H9 (cell line): ENCODE measurements around the gene BRD1. TPM values are rescaled to one million over a fixed set of nuclear protein-coding genes. Genes with fewer than 3 reads are reported as not detected.

Experiments used
- DNase-seq: peaks from one replicate; pipeline ENCODE4 v3.0.0-alpha.2; 2017
- H2AFZ ChIP-seq: one replicate; pipeline ENCODE4 v1.6.1; 2013; ENCODE audit warnings: mild to moderate bottlenecking, low read length, control low read depth, moderate library complexity
- H2AK5ac ChIP-seq: 2 replicates; pipeline ENCODE4 v1.6.1; 2013; ENCODE audit warnings: low read length, control low read depth, mixed read lengths; ENCODE audit not compliant: insufficient read length
- H2BK120ac ChIP-seq: one replicate; pipeline ENCODE4 v1.6.1; 2013; ENCODE audit warnings: low read depth, mild to moderate bottlenecking, low read length, control low read depth, inconsistent platforms; ENCODE audit not compliant: poor library complexity, severe bottlenecking
- H2BK12ac ChIP-seq: 2 replicates; pipeline ENCODE4 v1.6.1; 2013; ENCODE audit warnings: low read length, control low read depth, mixed read lengths, low read depth; ENCODE audit not compliant: insufficient read length
- H2BK15ac ChIP-seq: 2 replicates; pipeline ENCODE4 v1.6.1; 2013; ENCODE audit warnings: low read depth, low read length, control low read depth
- H2BK20ac ChIP-seq: one replicate; pipeline ENCODE4 v1.6.1; 2013; ENCODE audit warnings: low read depth, mild to moderate bottlenecking, low read length, control low read depth, inconsistent platforms; ENCODE audit not compliant: poor library complexity, severe bottlenecking
- H2BK5ac ChIP-seq: 2 replicates; pipeline ENCODE4 v1.6.1; 2013; ENCODE audit warnings: low read length, control low read depth, mixed read lengths; ENCODE audit not compliant: insufficient read length
- H3K14ac ChIP-seq: 2 replicates; pipeline ENCODE4 v1.6.1; 2013; ENCODE audit warnings: low read length, control low read depth; ENCODE audit not compliant: insufficient read depth
- H3K18ac ChIP-seq: 2 replicates; pipeline ENCODE4 v1.6.1; 2013; ENCODE audit warnings: low read depth, mild to moderate bottlenecking, mixed read lengths, low read length, control low read depth; ENCODE audit not compliant: insufficient read length
- H3K23ac ChIP-seq: 2 replicates; pipeline ENCODE4 v1.6.1; 2013; ENCODE audit warnings: low read length, control low read depth, mixed read lengths, low read depth; ENCODE audit not compliant: insufficient read length
- H3K23me2 ChIP-seq: 2 replicates; pipeline ENCODE4 v1.6.1; 2013; ENCODE audit warnings: low read depth, mild to moderate bottlenecking, mixed read lengths, low read length, control low read depth; ENCODE audit not compliant: insufficient read length, poor library complexity, severe bottlenecking
- H3K27ac ChIP-seq: 2 replicates; pipeline ENCODE4 v1.5.1; 2013; ENCODE audit warnings: low read length, control low read depth, mixed read lengths, low read depth; ENCODE audit not compliant: insufficient read length
- H3K27me3 ChIP-seq: 2 replicates; pipeline ENCODE4 v1.6.1; 2013; ENCODE audit warnings: low read length, control low read depth, inconsistent platforms; ENCODE audit not compliant: insufficient read depth
- H3K4ac ChIP-seq: 2 replicates; pipeline ENCODE4 v1.6.1; 2013; ENCODE audit warnings: low read depth, mild to moderate bottlenecking, control low read depth, inconsistent platforms, low read length, moderate library complexity
- H3K4me1 ChIP-seq: 2 replicates; pipeline ENCODE4 v1.6.1; 2013; ENCODE audit warnings: low read length, control low read depth, inconsistent platforms; ENCODE audit not compliant: insufficient read depth
- H3K4me2 ChIP-seq: 2 replicates; pipeline ENCODE4 v1.6.1; 2013; ENCODE audit warnings: low read length, control low read depth, mixed read lengths; ENCODE audit not compliant: insufficient read length, insufficient read depth
- H3K56ac ChIP-seq: 2 replicates; pipeline ENCODE4 v1.6.1; 2013; ENCODE audit warnings: low read depth, mild to moderate bottlenecking, mixed read lengths, low read length, control low read depth; ENCODE audit not compliant: insufficient read length
- H3K79me1 ChIP-seq: 2 replicates; pipeline ENCODE4 v1.6.1; 2013; ENCODE audit warnings: low read depth, mild to moderate bottlenecking, moderate library complexity, low read length, control low read depth, inconsistent platforms; ENCODE audit not compliant: insufficient read depth, poor library complexity, severe bottlenecking
- H3K79me2 ChIP-seq: 2 replicates; pipeline ENCODE4 v1.6.1; 2013; ENCODE audit warnings: low read length, control low read depth, inconsistent platforms; ENCODE audit not compliant: insufficient read depth
- H3K9ac ChIP-seq: 2 replicates; pipeline ENCODE4 v1.6.1; 2013; ENCODE audit warnings: low read length, control low read depth, mixed read lengths; ENCODE audit not compliant: insufficient read length; ENCODE audit errors: extremely low read depth
- H3K9me3 ChIP-seq: one replicate; pipeline ENCODE4 v1.6.1; 2013; ENCODE audit warnings: low read depth, low read length, inconsistent platforms; ENCODE audit not compliant: control insufficient read depth
- H3T11ph ChIP-seq: one replicate; pipeline ENCODE4 v1.6.1; 2013; ENCODE audit warnings: mild to moderate bottlenecking, low read length, control low read depth, inconsistent platforms
- H4K20me1 ChIP-seq: one replicate; pipeline ENCODE4 v1.6.1; 2013; ENCODE audit not compliant: control insufficient read depth, insufficient read length, insufficient read depth
- H4K5ac ChIP-seq: 2 replicates; pipeline ENCODE4 v1.6.1; 2013; ENCODE audit warnings: low read depth, mild to moderate bottlenecking, mixed read lengths, low read length, control low read depth; ENCODE audit not compliant: insufficient read length
- H4K8ac ChIP-seq: replicated peaks from 2 replicates; pipeline ENCODE4 v1.6.1; 2013; ENCODE audit warnings: low read length, control low read depth, mixed read lengths, low read depth; ENCODE audit not compliant: insufficient read length
- H4K91ac ChIP-seq: 2 replicates; pipeline ENCODE4 v1.6.1; 2013; ENCODE audit warnings: low read depth, mild to moderate bottlenecking, moderate library complexity, mixed read lengths, low read length, control low read depth; ENCODE audit not compliant: insufficient read length
- H3K27ac Mint-ChIP-seq, 3 experiments: 2 replicates in 2 of 3; 3 replicates in 1 of 3; pipeline ENCODE4 v1.8.0; 2020 to 2021; ENCODE audit warnings: mixed read lengths in 3 of 3, mild to moderate bottlenecking in 1 of 3, moderate library complexity in 1 of 3
- H3K27me3 Mint-ChIP-seq: 2 replicates; pipeline ENCODE4 v1.8.0; 2021; ENCODE audit warnings: low read depth, mild to moderate bottlenecking, moderate library complexity, mixed read lengths
- H3K36me3 Mint-ChIP-seq, 3 experiments: 2 replicates in 2 of 3; 3 replicates in 1 of 3; pipeline ENCODE4 v1.8.0; 2020 to 2021; ENCODE audit warnings: low read depth in 3 of 3, mixed read lengths in 3 of 3; ENCODE audit not compliant: insufficient read depth in 1 of 3
- H3K4me1 Mint-ChIP-seq, 2 experiments: 2 replicates each; pipeline ENCODE4 v1.8.0; 2020; ENCODE audit warnings: mixed read lengths in 2 of 2
- H3K4me3 Mint-ChIP-seq, 2 experiments: 2 replicates in 1 of 2; 3 replicates in 1 of 2; pipeline ENCODE4 v1.8.0; 2020 to 2021; ENCODE audit warnings: mild to moderate bottlenecking in 2 of 2, mixed read lengths in 2 of 2, moderate library complexity in 1 of 2
- H3K9me3 Mint-ChIP-seq, 2 experiments: 2 replicates in 1 of 2; 3 replicates in 1 of 2; pipeline ENCODE4 v1.8.0; 2020; ENCODE audit warnings: mild to moderate bottlenecking in 2 of 2, mixed read lengths in 2 of 2, moderate library complexity in 1 of 2
- CTCF ChIP-seq: fragments of 200-600 bp; sonication (generic); conservative IDR thresholded peaks from 3 replicates; pipeline ENCODE4 v1.8.0; 2021; ENCODE audit warnings: antibody characterized with exemption, mild to moderate bottlenecking
- WGBS: extraction: QIAGEN DNeasy Blood & Tissue Kit; methylation state at CpG from one replicate; pipeline ENCODE4 v1.1.7; 2013; ENCODE audit warnings: missing lambda C conversion rate, low lambda C conversion rate, mixed read lengths; ENCODE audit not compliant: insufficient read length; ENCODE audit errors: extremely low coverage; 5-methylcytosine and 5-hydroxymethylcytosine counted together
- total RNA-seq: library from RNA; stranded (reverse); gene quantifications from 2 replicates; pipeline ENCODE4 v1.2.1, GENCODE V29; 2021

Gene BRD1
- total RNA-seq, 1 experiment from 2014 or later: 51.3 TPM

DNA sequence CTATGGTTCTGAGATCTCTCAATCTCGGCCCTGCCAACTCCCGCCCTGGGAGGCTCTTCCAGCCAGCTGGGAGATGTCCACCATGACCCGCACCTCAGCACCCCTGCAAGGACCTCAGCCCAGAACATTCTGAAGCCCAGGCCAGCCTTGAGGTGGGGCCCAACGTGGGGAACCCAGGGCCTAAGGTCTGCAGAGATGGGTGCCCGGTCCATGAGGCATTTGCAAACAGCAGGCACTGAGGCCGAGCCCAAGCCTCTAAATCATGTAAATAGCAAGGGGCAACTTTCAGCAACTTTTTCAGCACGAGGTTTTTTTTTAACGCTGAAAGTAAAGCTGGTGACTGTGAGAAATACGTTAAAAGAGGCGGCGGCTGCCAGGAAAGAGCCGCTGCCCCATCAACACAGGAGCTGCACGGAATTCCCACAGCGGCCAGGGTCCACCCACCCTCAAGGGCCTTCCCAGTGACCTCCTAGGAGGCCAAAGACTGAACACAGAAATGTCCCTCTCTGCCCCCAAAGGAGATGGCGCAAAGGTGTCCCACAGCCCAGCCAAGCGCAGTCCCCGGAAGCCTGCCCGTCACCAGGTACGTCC lies 46.9 kb downstream of the BRD1 start:
- Histone ChIP-seq H3K9me3 (no peaks in the 10 kb centered on the region), H4K5ac (no peak overlapping the region), H3K79me1 (no peaks in the 10 kb centered on the region), H3K23ac (no peak overlapping the region), H3K4me1 (no peaks in the 10 kb centered on the region), H2BK12ac (no peak overlapping the region), H4K20me1 (no peaks in the 10 kb centered on the region), H3K9ac (no peak overlapping the region), H4K8ac (no peak overlapping the region), H4K91ac (no peak overlapping the region), H2BK20ac (no peak overlapping the region), H3K4me2 (no peak overlapping the region), H2BK120ac (no peak overlapping the region), H3K79me2 (peaks cover 6% of the 10 kb centered on the region; the same call in 1 of the 2 replicates), H3K23me2 (no peaks in the 10 kb centered on the region), H3K56ac (no peak overlapping the region), H3K27ac (no peak overlapping the region), H3K18ac (no peak overlapping the region), H3K27me3 (no peaks in the 10 kb centered on the region), H2AFZ (no peak overlapping the region), H2BK5ac (no peak overlapping the region), H2BK15ac (no peak overlapping the region), H3K4ac (no peak overlapping the region), H2AK5ac (no peak overlapping the region), H3T11ph (no peak overlapping the region), H3K14ac (no peak overlapping the region)
- Mint-ChIP-seq H3K4me3 (no peak overlapping the region), H3K9me3 (no peaks in the 10 kb centered on the region), H3K4me1 (peaks cover 6 to 7% of the 10 kb centered on the region in 2 experiments), H3K27ac (no peak overlapping the region), H3K36me3 (peaks cover 10 to 63% (median 51%) of the 10 kb centered on the region in 3 experiments; a peak in 6 of 7 replicates), H3K27me3 (no peaks in the 10 kb centered on the region)
- DNase-seq: no peak
- no CpG with 5 or more reads among the region's 19 CpGs for WGBS
- no peak for TF ChIP-seq CTCF
